Measurements from ENCODE around the gene PEX11G.
A peak's percentile ranks its signal among the peaks of the same experiment; 100 is the strongest.

PEX11G gene

DNA sequence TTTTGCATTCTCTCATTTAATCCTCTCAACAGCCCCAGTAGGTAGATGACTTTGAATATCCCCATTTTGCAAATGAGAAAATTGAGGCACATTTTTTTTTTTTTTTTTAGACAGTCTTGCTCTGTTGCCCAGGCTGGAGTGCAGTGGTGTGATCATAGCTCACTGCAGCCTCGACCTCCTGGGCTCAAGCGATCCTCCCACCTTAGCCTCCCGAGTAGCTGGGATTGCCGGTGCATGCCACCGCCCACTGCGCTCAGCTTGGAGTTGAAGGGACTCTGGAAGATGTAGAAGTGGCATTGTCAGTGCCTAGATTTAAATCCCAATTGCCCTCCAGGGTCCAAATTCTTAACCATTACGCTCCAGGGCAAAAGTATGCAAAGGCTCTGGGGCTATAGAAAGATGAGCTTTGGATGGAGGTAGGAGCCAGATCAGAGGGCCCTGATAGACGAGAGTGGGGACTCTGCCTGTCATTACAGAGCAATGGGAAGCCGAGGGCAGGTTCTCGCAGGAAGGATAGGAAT, 32.8 kb upstream of the PEX11G start:
- DNase-seq: no peak

DNA sequence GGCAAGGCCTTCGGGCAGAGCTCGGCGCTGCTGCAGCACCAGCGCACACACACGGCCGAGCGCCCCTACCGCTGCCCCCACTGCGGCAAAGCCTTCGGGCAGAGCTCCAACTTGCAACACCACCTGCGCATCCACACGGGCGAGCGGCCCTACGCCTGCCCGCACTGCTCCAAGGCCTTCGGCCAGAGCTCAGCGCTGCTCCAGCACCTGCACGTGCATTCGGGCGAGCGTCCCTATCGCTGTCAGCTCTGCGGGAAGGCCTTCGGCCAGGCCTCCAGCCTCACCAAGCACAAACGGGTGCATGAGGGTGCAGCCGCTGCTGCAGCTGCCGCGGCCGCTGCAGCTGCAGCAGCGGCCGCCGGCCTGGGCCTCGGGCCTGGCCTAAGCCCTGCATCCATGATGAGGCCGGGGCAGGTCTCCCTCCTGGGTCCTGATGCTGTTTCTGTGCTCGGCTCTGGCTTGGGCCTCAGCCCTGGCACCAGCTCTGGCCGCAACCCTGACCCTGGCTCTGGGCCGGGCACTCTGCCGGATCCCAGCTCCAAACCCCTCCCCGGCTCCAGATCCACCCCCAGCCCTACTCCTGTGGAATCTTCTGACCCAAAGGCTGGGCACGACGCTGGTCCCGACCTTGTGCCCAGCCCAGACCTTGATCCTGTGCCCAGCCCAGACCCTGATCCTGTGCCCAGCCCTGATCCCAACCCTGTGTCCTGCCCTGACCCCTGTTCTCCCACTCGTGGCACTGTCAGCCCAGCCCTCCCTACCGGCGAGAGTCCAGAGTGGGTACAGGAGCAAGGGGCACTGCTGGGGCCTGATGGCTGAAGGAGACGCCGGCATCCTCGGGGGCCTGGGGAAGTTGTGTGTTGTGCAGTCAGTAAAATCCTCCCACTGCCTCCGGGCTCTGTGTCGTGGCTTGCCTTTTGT, 31.6 kb upstream of the PEX11G start:
- DNase-seq: no peak

DNA sequence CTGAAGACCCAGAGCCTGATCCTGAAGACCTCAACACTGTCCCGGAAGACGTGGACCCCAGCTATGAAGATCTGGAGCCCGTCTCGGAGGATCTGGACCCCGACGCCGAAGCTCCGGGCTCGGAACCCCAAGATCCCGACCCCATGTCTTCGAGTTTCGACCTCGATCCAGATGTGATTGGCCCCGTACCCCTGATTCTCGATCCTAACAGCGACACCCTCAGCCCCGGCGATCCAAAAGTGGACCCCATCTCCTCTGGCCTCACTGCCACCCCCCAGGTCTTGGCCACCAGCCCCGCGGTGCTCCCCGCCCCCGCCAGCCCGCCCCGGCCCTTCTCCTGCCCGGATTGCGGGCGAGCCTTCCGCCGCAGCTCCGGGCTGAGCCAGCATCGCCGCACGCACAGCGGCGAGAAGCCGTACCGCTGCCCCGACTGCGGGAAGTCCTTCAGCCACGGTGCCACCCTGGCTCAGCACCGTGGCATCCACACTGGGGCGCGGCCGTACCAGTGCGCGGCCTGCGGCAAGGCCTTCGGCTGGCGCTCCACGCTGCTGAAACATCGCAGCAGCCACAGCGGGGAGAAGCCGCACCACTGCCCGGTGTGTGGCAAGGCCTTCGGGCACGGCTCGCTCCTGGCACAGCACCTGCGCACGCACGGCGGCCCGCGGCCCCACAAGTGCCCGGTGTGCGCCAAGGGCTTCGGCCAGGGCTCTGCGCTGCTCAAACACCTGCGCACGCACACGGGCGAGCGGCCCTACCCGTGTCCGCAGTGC, 30.7 kb upstream of the PEX11G start:
- no peak for DNase-seq

DNA sequence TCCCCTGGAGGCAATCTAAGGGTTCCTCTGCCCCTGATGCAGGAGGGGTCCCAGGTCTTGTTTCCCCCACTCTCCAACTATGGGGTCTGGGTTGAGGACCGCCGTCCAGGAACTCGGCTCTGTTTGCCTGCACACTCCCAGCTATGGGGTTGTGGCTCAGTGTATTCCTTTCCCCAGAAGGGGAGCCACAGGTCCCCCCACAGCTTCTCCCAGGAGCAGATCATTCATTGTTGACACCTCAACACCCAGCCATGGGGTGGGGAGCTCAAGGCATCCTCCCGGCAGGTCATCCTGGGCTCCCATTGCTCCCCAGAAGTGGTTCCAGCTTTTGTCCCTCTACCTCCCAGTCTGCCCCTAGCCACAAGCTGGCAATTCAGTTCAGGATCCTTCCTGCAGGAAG, 28.0 kb upstream of the PEX11G start:
- DNase-seq: no peak

DNA sequence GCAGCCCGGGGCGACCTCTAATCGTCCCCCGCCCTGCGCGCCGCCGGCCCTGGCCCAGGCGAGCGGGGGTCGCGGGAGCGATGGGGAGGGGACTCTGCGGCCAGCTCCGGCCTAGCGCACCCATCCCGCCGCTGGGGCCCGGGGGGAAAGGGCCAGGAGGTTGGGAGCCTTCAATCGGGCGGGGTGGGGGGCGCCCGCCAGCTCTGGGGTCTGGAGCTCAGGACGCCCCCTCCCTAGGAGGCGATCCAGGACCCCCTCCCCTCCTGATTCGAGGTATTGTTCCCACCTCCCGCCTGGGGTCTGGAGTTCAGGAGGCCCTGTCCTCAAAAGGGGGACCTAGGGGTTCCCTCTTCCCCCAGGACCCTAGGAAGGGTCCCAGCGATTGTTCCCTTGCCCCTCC, 27.5 kb upstream of the PEX11G start:
- no peak for DNase-seq

DNA sequence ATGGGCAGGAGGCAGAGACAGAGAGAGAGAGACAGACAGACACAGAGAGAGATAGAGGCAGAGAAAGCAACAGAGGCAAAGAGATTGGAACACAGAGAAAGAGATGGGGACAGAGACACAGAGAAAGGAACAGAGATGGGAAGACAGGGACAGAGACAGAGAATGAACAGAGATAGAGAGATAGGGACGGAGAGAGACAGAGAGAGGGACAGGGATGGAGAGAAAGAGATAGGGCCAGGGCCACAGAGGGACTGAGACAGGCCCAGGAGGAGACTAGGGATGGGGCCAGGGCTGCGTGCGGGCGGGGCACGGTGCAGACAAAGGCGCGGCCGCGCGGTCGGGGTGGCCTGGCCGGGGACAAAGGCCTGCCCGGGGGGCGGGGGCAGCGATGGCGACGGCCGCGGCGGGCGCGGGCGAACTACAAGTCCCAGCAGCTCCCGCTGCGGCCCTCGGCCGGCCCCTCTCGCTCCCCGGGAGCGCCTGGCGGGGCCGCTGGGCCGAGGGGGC, 26.9 kb upstream of the PEX11G start, which contains the start of gene ZNF358:
Gene ZNF358 (plus strand): TSS at position 459 of the 507 bp plus-strand sequence. CDS start 3,140 bp downstream, outside the sequence.
- DNase-seq: peak; percentile 50

DNA sequence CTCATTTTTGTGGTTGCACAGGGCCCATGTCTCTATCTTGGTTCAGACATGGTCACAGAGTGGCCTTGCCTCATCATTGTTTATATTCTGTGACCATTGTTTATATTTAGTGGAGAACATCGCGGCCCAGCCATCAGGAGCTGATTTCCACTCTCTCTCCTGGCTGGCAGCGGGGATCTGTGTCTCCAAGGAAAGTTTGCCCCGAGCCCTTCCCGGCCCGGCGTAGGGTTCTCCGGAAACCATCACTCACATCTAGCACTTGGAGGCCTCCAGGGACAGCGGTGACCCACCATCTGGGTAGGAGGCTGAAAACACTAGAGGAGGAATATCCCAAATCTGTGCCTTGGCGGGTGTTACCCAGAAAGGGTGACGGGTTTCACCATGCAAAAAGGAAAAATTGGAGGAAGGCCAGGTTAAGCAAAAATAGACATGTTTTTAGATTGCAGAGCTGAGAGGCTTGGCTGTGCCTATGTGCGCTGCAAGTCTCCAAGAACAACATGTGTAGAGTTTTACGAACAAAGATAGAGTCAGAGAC, 26.3 kb upstream of the PEX11G start:
- DNase-seq: no peak

DNA sequence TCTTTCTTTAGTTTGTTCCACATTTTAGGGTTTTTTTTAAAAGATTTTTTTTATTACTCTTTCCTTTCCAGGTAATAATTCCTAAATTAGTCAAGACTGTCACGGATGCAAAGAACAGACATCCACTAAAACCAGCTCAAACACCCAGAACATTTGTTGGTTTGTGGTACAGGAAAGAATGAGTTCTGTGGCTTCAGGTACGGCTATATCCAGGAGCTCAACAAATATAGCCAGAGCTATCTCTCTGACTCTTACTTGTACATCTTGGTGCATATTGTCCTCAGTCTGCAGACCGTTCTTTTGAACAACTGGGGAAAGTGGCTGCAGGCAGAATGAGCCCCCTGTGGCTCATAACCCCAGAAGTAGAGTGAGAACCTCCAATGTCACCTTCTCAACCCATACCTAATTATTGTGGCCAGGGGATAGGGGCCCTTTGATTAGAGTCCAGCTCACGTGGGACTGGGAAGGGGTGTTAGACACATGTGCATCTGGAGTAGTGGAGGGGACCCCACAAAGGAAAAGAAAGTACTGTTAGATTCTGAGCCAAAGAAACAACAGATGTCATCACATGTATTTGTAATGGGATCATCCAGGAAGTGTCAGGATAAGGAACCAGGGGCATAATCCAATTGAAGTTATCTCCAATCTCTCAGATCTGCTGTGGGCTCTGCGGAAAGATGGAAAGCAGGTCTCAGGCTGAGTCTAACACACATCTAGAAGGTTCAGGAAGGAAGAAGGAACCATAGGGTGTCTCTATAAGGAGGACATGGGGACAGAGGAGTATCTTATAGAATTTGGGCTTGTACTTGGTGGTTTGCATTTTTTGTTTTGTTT, 25.2 kb upstream of the PEX11G start:
- DNase-seq: no peak

DNA sequence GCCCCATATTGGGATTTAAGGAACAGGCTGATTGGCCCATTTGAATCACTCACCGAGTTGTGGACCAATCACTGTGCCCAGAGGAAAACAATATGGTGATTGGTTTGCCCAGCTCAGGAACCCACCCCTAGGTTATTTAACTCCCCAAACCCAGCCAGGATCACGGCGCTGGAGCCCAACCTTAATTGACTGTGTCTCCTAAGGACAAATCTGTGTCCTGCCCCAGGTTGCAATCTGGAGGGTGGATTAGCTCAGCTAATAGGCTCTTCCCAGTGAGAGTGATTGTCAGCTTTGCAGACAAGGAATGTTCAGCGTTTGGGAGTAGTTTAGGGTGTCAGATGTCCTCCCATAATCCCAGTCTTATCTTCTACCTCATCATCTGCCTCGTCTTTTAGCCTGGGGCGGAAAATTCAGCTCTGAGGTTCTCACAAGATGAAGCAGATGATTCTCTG, 23.6 kb upstream of the PEX11G start:
- no peak for DNase-seq

DNA sequence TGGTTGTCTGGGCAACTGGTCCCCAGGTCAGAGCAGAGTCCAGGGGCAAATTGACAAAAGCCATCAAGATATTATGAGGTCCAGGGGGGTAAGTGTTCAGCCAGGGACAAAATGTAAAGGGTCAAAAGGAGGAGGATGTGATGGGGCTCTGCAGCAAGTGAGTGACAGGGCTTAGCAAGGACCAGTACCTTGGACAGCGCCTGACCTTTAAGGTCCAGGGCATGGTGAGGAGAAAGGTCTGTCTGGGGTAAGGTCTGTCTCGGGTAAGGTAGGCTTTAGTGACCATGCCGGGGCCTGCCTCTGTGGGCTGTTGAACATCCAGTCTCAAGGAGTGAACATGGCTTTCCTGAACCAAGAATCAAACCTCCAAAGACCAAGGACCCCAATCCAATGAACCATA, 20.8 kb upstream of the PEX11G start:
- DNase-seq: no peak

DNA sequence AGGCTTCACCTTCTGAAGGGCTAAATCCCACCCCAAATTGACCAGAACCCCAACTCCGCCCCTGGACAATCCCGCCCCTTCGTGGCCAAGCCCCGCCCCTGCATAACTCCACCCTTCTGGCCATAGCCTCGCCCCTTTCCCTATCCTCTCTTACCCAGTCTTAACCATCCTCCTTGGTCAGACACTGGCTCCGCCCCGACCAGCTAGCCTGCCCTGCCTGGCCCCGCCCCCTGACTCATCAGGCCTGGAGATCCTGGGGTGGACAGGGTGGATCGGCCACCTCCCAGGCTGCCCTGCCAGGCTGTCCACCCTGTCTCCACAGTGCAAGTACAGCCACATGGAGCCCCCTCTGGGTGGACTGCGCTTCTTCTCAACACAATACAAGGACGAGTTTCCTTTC, 19.0 kb upstream of the PEX11G start:
- DNase-seq: no peak

DNA sequence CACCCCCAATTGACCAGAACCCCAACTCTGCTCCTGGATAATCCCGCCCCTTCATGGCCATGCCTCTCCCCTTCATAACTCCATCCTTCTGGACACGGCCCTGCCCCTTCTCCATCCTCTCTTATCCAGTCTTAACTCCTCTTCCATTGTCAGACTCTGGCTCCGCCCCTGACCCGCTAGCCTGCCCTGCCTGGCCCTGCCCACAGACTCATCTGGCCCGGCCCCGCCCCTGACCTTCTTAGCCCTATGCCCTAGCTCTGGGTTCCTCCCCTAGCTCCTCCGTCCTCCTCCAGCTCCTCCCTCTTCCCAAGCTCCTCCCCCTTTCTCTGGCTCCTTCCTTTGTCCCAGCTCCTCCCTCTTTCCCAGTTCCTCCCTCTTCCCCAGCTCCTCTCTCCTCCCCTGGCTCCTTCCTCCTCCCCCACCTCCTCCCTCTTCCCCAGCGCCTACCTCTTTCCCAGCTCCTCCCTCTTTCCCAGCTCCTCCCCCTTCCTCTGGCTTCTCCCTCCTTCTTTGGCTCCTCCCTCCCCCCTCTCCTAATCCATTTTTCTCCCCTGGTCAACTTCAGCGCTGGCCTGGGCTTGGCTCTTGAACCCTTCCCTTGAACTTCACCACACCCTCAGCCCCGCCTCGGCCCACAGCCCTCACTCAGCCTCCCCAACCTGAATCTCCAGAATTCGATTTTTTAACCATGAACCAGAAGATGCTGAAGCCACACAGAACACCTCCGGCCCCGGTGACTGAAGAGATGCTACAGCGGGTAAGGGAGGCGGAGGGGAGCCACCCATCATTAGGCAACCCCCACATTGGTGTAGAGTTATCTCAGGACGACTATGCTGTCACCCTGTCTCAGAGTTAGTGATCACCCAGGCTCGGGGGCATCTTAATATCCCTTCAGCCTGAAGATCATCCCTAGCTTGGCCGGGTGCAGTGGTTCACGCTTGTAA, 17.8 kb upstream of the PEX11G start:
- DNase-seq: peak; percentile 55

DNA sequence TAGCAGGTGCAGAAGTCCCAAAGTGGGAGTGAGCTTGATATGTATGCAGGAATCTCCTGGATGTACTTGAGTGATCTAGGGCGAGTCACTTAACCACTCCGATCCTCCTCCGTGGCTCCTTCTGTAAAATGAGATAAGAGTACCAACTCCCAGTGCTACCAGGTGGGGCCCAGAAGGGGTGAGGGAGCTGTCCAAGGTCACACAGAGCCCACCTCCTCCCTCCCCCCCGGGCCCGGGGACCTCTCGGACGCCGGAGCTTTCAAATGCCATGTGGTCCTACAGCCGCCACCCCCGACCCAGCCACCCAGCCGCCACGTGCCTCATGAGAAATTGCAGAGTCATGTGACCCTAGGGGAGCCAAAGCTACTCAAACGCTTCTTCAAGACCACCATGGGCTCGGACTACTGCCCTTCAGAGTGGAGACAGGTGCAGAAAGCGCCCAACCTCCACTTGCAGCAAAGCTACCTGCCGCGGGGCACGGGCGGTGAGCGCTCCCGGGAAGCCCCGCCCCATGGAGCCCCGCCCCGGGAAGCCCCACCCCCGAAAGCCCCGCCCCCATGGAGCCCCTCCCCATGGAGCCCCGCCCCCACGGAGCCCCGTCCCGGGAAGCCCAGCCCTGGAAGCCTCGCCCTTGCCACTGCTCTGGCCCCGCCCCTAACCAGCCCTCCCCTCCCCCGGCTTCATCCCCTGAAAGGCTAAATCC, 17.0 kb upstream of the PEX11G start:
- DNase-seq: no peak

DNA sequence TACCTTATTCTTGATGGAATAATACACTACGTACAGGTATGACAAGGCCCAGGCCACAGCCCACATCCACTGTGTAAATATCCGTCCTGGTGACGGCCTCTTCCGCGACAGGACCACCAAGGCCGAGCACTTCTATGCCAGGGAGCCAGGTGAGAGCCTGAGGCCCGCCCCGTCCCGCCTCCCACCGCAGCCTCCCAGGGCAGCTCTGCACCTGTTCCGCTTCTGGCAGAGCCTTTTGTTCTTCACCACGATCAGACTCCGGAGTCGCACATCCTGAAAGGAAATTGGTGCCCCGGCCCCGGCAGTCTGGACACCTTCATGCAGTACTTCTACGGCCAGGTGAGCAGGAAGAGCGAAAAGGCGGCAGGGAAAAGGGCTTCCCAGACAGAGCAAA, 16.4 kb upstream of the PEX11G start:
- DNase-seq: no peak

DNA sequence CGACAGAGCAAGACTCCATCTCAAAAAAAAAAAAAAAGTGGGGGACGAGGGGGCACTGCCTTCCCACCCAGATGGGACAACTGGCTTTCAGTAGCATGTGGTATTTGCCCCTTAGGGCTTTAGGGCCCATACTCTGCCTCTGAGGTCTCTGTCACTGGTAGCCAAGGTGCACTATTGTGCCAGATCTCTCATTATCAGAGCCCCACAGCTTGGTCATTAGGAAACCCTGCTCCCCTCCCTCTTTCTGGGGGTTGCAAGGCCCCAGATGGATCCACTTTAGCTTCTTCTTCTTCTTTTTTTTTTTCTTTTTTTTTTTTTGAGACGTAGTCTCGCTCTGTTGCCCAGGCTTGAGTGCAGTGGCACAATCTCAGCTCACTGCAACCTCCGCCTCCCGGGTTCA, 15.8 kb upstream of the PEX11G start:
- DNase-seq: no peak

DNA sequence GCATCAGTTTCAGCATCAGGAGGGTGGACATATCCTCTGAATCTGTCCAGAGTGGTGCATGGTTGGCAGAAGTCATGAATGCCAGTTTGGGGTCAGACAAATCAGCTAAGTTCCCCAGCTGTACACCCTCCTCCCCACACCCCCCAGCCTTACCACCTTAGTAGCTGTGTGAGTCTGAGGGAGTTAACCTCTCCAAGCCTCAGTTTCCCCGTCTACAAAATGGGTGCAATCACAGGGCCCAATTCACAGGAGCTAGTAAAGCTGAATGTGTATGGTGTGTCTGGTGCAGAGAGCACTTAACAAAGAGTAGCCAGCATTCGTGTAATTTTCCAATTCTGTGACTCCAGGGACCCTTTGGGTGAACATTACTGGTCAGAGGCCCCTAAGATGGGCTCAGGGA, 13.7 kb upstream of the PEX11G start:
- DNase-seq: no peak

DNA sequence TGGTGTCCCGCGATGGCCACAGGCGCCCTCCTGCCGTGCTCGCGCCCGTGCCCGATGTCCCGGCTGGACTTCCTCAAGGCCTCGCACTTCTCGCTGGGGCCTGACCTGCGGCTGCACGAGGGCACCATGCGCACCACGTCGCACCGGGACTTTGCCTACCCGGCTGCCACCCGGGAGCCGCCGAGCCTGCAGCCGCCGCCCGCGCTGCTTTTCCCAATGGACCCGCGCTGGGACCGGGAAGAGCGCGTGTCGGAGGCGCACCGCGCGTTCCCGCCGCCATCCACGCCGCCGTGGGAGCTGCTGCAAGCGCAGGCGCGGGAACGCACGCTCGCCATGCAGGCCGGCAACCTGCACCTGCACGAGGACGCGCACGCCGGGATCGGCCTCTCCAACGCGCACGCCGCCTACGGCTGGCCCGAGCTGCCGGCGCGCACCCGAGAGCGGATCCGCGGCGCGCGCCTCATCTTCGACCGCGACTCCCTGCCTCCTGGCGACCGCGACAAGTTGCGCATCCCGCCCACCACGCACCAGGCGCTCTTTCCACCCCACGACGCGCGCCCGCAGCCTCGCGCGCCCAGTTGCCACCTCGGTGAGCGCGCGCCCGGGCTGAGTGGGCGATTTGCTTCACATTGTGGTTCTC, 12.1 kb upstream of the PEX11G start:
- peak; percentile 66 for DNase-seq

DNA sequence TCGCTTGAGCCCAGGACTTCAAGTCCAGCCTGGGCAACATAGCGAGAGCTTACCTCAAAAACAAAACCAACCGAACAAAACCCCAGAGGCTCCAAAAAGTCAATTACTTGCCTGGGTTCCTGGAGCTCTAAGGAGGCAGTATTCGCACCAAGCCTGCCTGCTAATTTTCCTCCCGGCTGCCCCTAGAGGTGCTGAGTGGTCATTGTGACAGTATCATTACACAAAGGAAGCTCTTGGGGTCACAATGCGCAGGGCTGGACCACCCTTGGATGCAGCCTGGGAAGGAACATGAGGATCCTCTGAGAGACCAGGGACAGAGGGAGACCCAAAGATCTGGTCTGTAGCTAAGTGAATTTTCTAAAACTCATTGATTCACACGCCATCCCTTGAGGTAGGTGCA, 8.5 kb upstream of the PEX11G start:
- no peak for DNase-seq

DNA sequence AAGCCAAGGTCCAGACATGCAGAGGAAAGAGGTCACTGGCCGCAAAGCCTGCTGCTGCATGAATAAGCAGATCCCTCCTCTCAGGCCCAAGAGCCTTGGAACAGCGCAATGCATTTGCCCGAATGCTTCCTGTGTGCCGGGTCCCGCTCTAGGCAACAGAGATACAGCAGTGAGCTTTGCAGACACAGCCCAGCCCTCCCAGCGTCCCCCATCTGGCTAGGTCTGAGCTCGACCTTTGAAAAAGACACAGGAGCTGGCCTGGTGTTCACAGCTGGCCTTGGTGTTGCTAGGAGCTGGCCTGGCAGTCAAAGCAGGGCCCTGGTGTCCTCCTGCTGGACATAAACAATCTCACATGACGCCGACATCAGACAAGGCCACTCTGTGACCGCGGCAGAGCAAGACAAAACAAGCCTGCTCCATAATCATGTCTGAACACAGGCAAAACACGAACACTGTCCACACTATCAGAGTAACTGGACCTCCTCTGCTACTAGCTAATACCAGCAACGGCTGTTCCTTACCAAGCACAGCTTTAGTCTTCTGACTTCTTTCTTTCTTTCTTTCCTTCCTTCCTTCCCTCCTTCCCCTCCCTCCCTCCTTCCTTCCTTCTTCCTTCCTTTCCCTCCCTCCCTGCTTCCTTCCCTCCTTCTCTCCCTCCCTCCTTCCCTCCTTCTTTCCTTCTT, 5.7 kb upstream of the PEX11G start:
- DNase-seq: no peak

Data from activated naive CD4-positive, alpha-beta T cell treated with anti-CD3 and anti-CD28 coated beads, Interleukin-2, amount 50 U/mL, for 16 hours (primary cell).